NT2/D1 (cell line): ENCODE measurements around the gene SLC40A1.
"Not testable (repeated sequence)": the region's sequence is repeated elsewhere in the genome, so short reads cannot be mapped to it uniquely, and the experiment has no call there.

Experiments used
- DNase-seq: peaks from one replicate; pipeline ENCODE4 v3.0.0-alpha.2; 2011; ENCODE audit warnings: low read depth, low spot score
- H3K27me3 ChIP-seq: 2 replicates; pipeline ENCODE4 v1.6.0; 2011; ENCODE audit warnings: mild to moderate bottlenecking; ENCODE audit not compliant: insufficient read length, insufficient read depth
- H3K36me3 ChIP-seq: 2 replicates; pipeline ENCODE4 v1.6.1; 2011; ENCODE audit warnings: mild to moderate bottlenecking, low read length, mixed read lengths; ENCODE audit not compliant: insufficient read depth, insufficient read length
- H3K4me1 ChIP-seq: 2 replicates; pipeline ENCODE4 v1.5.1; 2011; ENCODE audit not compliant: insufficient read depth, insufficient read length
- H3K4me3 ChIP-seq: 2 replicates; pipeline ENCODE4 v1.5.1; 2011; ENCODE audit warnings: low read depth; ENCODE audit not compliant: insufficient read length
- H3K9ac ChIP-seq: 2 replicates; pipeline ENCODE4 v1.6.0; 2011; ENCODE audit warnings: low read depth; ENCODE audit not compliant: insufficient read length
- H3K9me3 ChIP-seq: 2 replicates; pipeline ENCODE4 v1.5.1; 2011; ENCODE audit warnings: mild to moderate bottlenecking, low read length; ENCODE audit not compliant: insufficient read depth
- SUZ12 ChIP-seq: IDR thresholded peaks from 2 replicates; pipeline ENCODE4 v1.6.1; 2011; ENCODE audit not compliant: insufficient read length, insufficient read depth; ENCODE audit errors: extremely low read depth
- YY1 ChIP-seq: IDR thresholded peaks from 2 replicates; pipeline ENCODE4 v1.6.1; 2011; ENCODE audit not compliant: insufficient read length, insufficient read depth
- ZNF274 ChIP-seq: IDR thresholded peaks from 2 replicates; pipeline ENCODE4 v1.6.1; 2011; ENCODE audit warnings: mild to moderate bottlenecking, low read depth, low read length

SLC40A1 gene

GRCh38 chr2:189609853-189610252 lies 29.3 kb upstream of the SLC40A1 start:
- no peaks in the 10 kb centered on the region for H3K4me1 ChIP-seq
- DNase-seq, result no peak
- TF ChIP-seq YY1 (no peak), ZNF274 (no peak), SUZ12 (no peak)
- no peak overlapping the region for H3K9ac ChIP-seq
- H3K36me3 ChIP-seq, result no peaks in the 10 kb centered on the region
- H3K4me3 ChIP-seq, result no peak overlapping the region
- H3K27me3 ChIP-seq, result no peaks in the 10 kb centered on the region
- no peaks in the 10 kb centered on the region for H3K9me3 ChIP-seq

DNA sequence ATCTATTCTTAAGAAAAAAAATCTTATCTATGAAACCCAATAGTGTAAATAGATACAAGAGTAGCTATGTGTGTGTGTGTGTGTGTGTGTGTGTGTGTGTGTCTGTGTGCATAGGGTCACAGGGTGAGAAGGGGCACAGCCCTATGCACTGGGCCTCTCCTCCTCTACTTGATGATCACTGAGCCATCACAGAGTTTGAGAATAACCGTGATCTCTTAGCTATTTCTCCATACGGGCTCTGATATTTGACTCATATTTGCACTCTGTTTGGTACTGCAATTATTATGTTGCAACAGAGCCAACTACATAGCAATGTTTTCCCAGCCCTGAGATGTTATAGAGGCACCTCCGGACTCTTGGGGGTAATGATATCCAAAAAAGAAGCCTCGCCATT lies 28.8 kb upstream of the SLC40A1 start:
- no peak for DNase-seq
- no peaks in the 10 kb centered on the region for H3K27me3 ChIP-seq
- no peaks in the 10 kb centered on the region for H3K9me3 ChIP-seq
- H3K9ac ChIP-seq, result no peak overlapping the region
- H3K4me3 ChIP-seq, result no peak overlapping the region
- TF ChIP-seq SUZ12 (no peak), ZNF274 (no peak), YY1 (no peak)
- no peaks in the 10 kb centered on the region for H3K4me1 ChIP-seq
- no peaks in the 10 kb centered on the region for H3K36me3 ChIP-seq

- Histone ChIP-seq H3K4me1 (no peaks in the 10 kb centered on the region), H3K9ac (no peak overlapping the region), H3K4me3 (no peak overlapping the region), H3K36me3 (no peaks in the 10 kb centered on the region), H3K9me3 (no peaks in the 10 kb centered on the region), H3K27me3 (no peaks in the 10 kb centered on the region)
- DNase-seq, result no peak
- no peak for TF ChIP-seq SUZ12
- no peak for TF ChIP-seq YY1
- no peak for TF ChIP-seq ZNF274
These were observed 28.3 kb upstream of the SLC40A1 start for GRCh38 chr2:189608795-189609422.

DNA sequence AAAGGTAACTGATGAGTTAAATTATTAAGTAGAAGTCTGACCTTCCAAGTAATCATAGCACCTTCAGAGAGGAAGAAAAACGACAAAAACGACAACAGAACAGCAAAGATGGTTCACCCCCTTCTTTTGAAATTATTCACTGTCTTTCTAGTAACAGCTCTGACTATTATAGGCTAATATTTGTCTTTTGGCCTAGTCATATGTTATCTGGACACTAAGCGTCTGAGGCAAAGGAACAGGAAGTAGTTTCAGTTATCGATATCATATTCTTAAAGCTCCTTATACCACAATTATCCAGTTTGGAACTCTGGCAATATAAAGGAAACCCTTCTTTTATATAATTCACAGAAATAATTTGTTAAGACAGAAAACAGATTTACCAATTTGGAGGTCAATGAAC lies 27.6 kb upstream of the SLC40A1 start:
- H3K36me3 ChIP-seq, result no peaks in the 10 kb centered on the region
- no peak for TF ChIP-seq YY1
- no peak for TF ChIP-seq SUZ12
- TF ChIP-seq ZNF274, result no peak
- H3K9me3 ChIP-seq, result no peaks in the 10 kb centered on the region
- no peak for DNase-seq
- no peaks in the 10 kb centered on the region for H3K4me1 ChIP-seq
- H3K9ac ChIP-seq, result no peak overlapping the region
- H3K27me3 ChIP-seq, result no peaks in the 10 kb centered on the region
- H3K4me3 ChIP-seq, result no peak overlapping the region

DNA sequence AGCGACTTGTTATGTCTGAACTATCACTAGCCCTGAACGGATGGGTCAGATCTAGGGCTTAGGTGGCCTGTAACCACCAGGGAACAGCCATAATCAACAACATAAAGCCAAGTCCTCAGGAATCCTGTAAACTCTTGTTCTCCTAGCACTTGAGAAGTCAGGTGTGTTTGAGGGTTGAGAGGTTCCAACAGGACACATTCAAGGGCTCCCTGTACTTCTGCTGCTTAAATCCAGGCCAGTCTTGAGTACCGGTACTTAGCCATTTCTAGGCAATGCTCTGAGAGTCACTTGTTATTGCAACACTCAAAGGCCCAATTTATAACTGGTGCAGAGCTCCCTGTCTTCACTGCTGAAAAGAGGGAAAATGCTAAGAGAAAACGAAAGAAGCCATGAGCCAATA lies 21.6 kb upstream of the SLC40A1 start:
- Histone ChIP-seq H3K27me3 (no peaks in the 10 kb centered on the region), H3K4me1 (no peaks in the 10 kb centered on the region), H3K36me3 (no peaks in the 10 kb centered on the region), H3K9me3 (no peaks in the 10 kb centered on the region), H3K9ac (no peak overlapping the region), H3K4me3 (no peak overlapping the region)
- no peak for DNase-seq
- no peak for TF ChIP-seq SUZ12

DNA sequence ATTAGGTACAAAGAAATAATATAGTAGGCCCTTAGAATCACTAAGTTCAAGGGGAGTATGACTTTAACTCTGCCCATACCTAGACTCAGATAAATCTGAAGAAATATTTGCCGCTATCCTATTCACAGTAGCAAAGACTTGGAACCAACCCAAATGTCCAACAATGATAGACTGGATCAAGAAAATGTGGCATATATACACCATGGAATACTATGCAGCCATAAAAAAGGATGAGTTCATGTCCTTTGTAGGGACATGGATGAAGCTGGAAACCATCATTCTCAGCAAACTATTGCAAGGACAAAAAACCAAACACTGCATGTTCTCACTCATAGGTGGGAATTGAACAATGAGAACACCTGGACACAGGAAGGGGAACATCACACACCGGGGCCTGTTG lies 21.1 kb upstream of the SLC40A1 start:
- H3K36me3 ChIP-seq, H3K27me3 ChIP-seq, H3K4me3 ChIP-seq, H3K9me3 ChIP-seq, DNase-seq, H3K9ac ChIP-seq, H3K4me1 ChIP-seq: not testable (repeated sequence)

DNA sequence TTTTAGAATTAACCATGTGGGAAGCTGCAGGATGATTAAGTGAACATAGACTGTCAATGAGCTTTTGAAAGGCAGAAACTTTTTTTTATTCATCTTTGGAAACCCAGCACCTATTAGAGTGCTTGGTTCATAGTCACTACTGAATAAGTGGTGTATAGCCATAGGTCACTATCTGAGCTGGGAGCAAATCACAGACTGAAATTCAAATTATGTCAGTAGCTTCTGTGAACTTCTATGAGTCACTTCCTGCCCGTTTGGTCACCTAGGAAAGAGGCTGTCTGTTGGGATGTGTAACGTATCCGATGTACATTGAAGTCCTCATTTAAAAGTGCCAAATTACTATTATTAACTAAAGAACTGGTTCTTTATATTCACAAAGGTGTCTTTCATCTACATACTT lies 20.5 kb upstream of the SLC40A1 start:
- H3K4me3 ChIP-seq, result no peak overlapping the region
- H3K27me3 ChIP-seq, result no peaks in the 10 kb centered on the region
- H3K9me3 ChIP-seq, result no peaks in the 10 kb centered on the region
- no peak overlapping the region for H3K9ac ChIP-seq
- no peaks in the 10 kb centered on the region for H3K36me3 ChIP-seq
- no peak for TF ChIP-seq ZNF274
- no peak for TF ChIP-seq YY1
- TF ChIP-seq SUZ12, result no peak
- DNase-seq, result no peak
- no peaks in the 10 kb centered on the region for H3K4me1 ChIP-seq

GRCh38 chr2:189599245-189599644 lies 18.7 kb upstream of the SLC40A1 start:
- TF ChIP-seq YY1 (no peak), ZNF274 (no peak), SUZ12 (no peak)
- H3K4me3 ChIP-seq, result no peak overlapping the region
- H3K36me3 ChIP-seq, result no peaks in the 10 kb centered on the region
- H3K4me1 ChIP-seq, result no peaks in the 10 kb centered on the region
- H3K9me3 ChIP-seq, result no peaks in the 10 kb centered on the region
- no peak for DNase-seq
- no peaks in the 10 kb centered on the region for H3K27me3 ChIP-seq
- no peak overlapping the region for H3K9ac ChIP-seq
